PC-9 (cell line): ENCODE data around the gene CTNNA3.

ENCODE experiments used
- CTCF ChIP-seq: fragments of 200-600 bp; sonication (generic); conservative IDR thresholded peaks from 2 replicates; pipeline ENCODE4 v1.6.1; 2017; ENCODE audit warnings: mixed run types, antibody characterized with exemption, mild to moderate bottlenecking, moderate library complexity
- EZH2 ChIP-seq: fragments of 200-600 bp; sonication (generic); IDR thresholded peaks from 2 replicates; pipeline ENCODE4 v1.8.0; 2017; ENCODE audit warnings: antibody characterized with exemption, low read depth

- no peak for TF ChIP-seq CTCF
- TF ChIP-seq EZH2: no peak
These were observed 1194.6 kb downstream of the CTNNA3 start for GRCh38 chr10:66501356-66501755.
